ENCODE results near the gene ARAP2. TPM values are rescaled to one million over a fixed set of nuclear protein-coding genes. Genes with fewer than 3 reads are reported as not detected.

ARAP2 gene
- total RNA-seq, 1 experiment from 2014 or later = 25.8 TPM

GRCh38 chr4:36043901-36044300 is 200.4 kb downstream of the ARAP2 start:
- no peak overlapping the region for H3K4me2 ChIP-seq
- no peak overlapping the region for H2AFZ ChIP-seq
- POLR2A ChIA-PET (ENCODE audit: unreplicated experiment) = no interaction called here
- 0 out of 2 replicates have a peak, but pooled peaks cover 4% of the 10 kb centered on the region for H3K9me2 ChIP-seq (ENCODE audit: insufficient read depth)
- H3K9me3 ChIP-seq (ENCODE audit: insufficient read depth, low read depth) = no peaks in the 10 kb centered on the region
- BruUV-seq (replicated peaks) = no TSS peak
- no peaks in the 10 kb centered on the region for H4K20me1 ChIP-seq (ENCODE audit: insufficient read depth)
- no peaks in the 10 kb centered on the region for H3K36me3 ChIP-seq (ENCODE audit: low read depth)
- H3K27me3 ChIP-seq (ENCODE audit: insufficient read depth, low read depth) = no peaks in the 10 kb centered on the region
- CTCF ChIA-PET = no interaction called here
- no peak for DNase-seq
- H3K27ac ChIP-seq = no peak overlapping the region
- H3F3A ChIP-seq (ENCODE audit: insufficient read depth, low read depth) = no peaks in the 10 kb centered on the region
- no peaks in the 10 kb centered on the region for H3K4me1 ChIP-seq (replicated peaks; ENCODE audit: insufficient read depth)
- intact Hi-C loops (cut with micrococcal nuclease; ENCODE audit: unreplicated experiment) = no loop called here
- no peaks in the 10 kb centered on the region for H3K79me2 ChIP-seq (ENCODE audit: low read depth)
- TF ChIP-seq EZH2 (IDR thresholded peaks at IDR 0.05; ENCODE audit: low read depth) (no peak), CTCF (conservative IDR thresholded peaks at IDR 0.05) (no peak)
- no peak overlapping the region for H3K4me3 ChIP-seq

GRCh38 chr4:36043241-36043640 is 201.1 kb downstream of the ARAP2 start:
- H3K9me3 ChIP-seq (ENCODE audit: insufficient read depth, low read depth) = no peaks in the 10 kb centered on the region
- CTCF ChIA-PET = no interaction called here
- intact Hi-C loops (cut with micrococcal nuclease; ENCODE audit: unreplicated experiment) = no loop called here
- BruUV-seq (replicated peaks) = no TSS peak
- H3K4me2 ChIP-seq = no peak overlapping the region
- no peaks in the 10 kb centered on the region for H3K36me3 ChIP-seq (ENCODE audit: low read depth)
- no peak overlapping the region for H3K27ac ChIP-seq
- no peaks in the 10 kb centered on the region for H3K27me3 ChIP-seq (ENCODE audit: insufficient read depth, low read depth)
- TF ChIP-seq CTCF (conservative IDR thresholded peaks at IDR 0.05) = no peak
- TF ChIP-seq EZH2 (IDR thresholded peaks at IDR 0.05; ENCODE audit: low read depth) = no peak
- H3K4me1 ChIP-seq (replicated peaks; ENCODE audit: insufficient read depth) = no peaks in the 10 kb centered on the region
- POLR2A ChIA-PET (ENCODE audit: unreplicated experiment) = no interaction called here
- H3F3A ChIP-seq (ENCODE audit: insufficient read depth, low read depth) = no peaks in the 10 kb centered on the region
- no peaks in the 10 kb centered on the region for H4K20me1 ChIP-seq (ENCODE audit: insufficient read depth)
- 0 out of 2 replicates have a peak, but pooled peaks cover 4% of the 10 kb centered on the region for H3K9me2 ChIP-seq (ENCODE audit: insufficient read depth)
- no peaks in the 10 kb centered on the region for H3K79me2 ChIP-seq (ENCODE audit: low read depth)
- no peak overlapping the region for H2AFZ ChIP-seq
- DNase-seq = no peak
- H3K4me3 ChIP-seq = no peak overlapping the region

- no peaks in the 10 kb centered on the region for H4K20me1 ChIP-seq (ENCODE audit: insufficient read depth)
These were observed 202.0 kb downstream of the ARAP2 start for GRCh38 chr4:36042122-36042970.

More at GRCh38 chr4:36042122-36042970, 202.0 kb downstream of the ARAP2 start:
- no peaks in the 10 kb centered on the region for H3K9me3 ChIP-seq (ENCODE audit: insufficient read depth, low read depth)
- ChIA-PET CTCF (no interaction called here), POLR2A (ENCODE audit: unreplicated experiment) (no interaction called here)
- H3K4me1 ChIP-seq (replicated peaks; ENCODE audit: insufficient read depth) = no peaks in the 10 kb centered on the region
- no peak overlapping the region for H3K4me2 ChIP-seq
- no peaks in the 10 kb centered on the region for H3K36me3 ChIP-seq (ENCODE audit: low read depth)
- no peak overlapping the region for H3K27ac ChIP-seq
- no peak overlapping the region for H2AFZ ChIP-seq
- H3F3A ChIP-seq (ENCODE audit: insufficient read depth, low read depth) = no peaks in the 10 kb centered on the region
- TF ChIP-seq CTCF (conservative IDR thresholded peaks at IDR 0.05) (no peak), EZH2 (IDR thresholded peaks at IDR 0.05; ENCODE audit: low read depth) (no peak)
- H3K79me2 ChIP-seq (ENCODE audit: low read depth) = no peaks in the 10 kb centered on the region
- no peak overlapping the region for H3K4me3 ChIP-seq
- BruUV-seq (replicated peaks) = no TSS peak
- no peaks in the 10 kb centered on the region for H3K27me3 ChIP-seq (ENCODE audit: insufficient read depth, low read depth)
- intact Hi-C loops (cut with micrococcal nuclease; ENCODE audit: unreplicated experiment) = no loop called here
- DNase-seq = no peak
- H3K9me2 ChIP-seq (ENCODE audit: insufficient read depth) = 0 out of 2 replicates have a peak, but pooled peaks cover 4% of the 10 kb centered on the region

All from PC-9 (cell line).